ENCODE measurements around the gene ATF6.

ATF6 gene

DNA sequence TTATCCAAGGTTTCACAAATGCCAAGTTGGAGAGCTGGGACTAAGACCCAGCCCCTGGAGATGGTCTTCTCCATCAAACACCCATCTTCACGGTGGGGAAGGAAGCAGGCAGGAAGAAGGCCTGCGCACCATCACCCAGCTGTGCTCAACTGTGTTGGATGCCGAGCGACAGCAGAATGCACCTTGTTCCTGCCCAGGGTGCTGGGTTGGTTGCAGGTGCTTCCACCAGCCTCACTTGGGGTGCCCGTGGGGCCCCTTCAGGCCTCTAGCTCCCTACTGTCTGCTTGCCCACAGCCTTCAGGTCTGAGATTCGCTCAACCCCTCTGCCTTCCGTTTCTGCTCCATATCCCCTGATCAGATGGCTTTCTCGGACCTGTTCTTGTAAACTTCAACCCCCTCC is 215.0 kb downstream of the ATF6 start:
- no peak for DNase-seq (ENCODE audit: low spot score)
- no CpG with 5 or more reads among the region's 8 CpGs for WGBS, 2 donors (ENCODE audit: extremely low coverage in 2 of 2, insufficient read length in 2 of 2, insufficient replicate concordance in 1 of 2)

DNA sequence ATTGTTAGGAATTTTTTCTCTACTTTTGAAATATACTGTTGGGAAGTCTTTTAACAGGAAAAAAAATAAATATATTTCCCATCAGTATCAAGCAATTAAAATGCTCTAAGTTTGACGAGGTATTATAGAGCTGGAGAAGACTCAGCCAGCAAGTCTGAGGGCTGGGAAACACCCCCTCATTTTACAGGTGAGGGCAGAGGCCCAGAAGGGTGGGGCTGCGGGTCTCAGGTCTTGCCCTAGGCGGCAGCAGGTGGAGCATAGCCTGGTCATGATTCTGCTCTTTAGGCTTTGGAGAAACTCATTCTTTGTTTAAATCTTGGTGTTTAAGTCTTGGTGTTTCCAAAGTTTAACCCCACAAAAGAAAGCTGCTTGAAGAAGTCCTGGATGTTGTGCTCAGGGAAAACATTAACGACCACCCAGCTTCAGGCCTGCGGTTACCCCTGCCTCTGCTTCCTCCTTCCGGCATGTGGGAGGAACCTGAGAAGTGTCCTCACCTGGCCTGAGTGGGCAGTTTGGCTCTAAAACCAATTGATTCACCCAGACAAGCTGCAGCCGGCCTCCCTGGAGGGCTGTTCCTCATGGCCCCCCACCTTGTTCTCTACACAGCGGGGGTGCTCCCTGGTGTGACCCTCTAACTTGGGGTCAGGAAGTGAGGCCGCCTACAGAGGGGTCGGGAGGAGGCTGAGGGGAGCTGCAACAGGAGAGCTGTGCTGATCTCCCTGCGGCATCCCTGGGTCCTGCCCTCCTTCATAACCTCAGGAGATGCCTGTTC is 215.8 kb downstream of the ATF6 start:
- Histone ChIP-seq H3K27ac (replicated peaks; ENCODE audit: low read length) (no peak overlapping the region), H3K4me1 (ENCODE audit: control insufficient read depth in 2 of 2, insufficient read depth in 1 of 2, low read depth in 1 of 2, low read length in 2 of 2) (no peaks in the 10 kb centered on the region), H3K79me1 (ENCODE audit: low read depth, low read length) (peaks cover 3% of the 10 kb centered on the region), H3K4me3 (ENCODE audit: low read length in 2 of 2) (no peak overlapping the region), H3K23ac (ENCODE audit: low read depth, low read length, poor library complexity) (no peak overlapping the region), H3K14ac (ENCODE audit: low read length) (no peak overlapping the region), H3K36me3 (replicated peaks in 1 of 2; ENCODE audit: control insufficient read depth in 2 of 2, insufficient read depth in 2 of 2, low read length in 2 of 2) (no peaks in the 10 kb centered on the region), H3K9ac (ENCODE audit: low read depth, low read length, poor library complexity) (no peak overlapping the region), H3K18ac (ENCODE audit: low read length) (no peak overlapping the region), H2BK120ac (ENCODE audit: low read depth, low read length) (no peak overlapping the region), H3K27me3 (ENCODE audit: control insufficient read depth in 3 of 3, insufficient read depth in 3 of 3, low read depth in 1 of 3, low read length in 3 of 3) (no peaks in the 10 kb centered on the region), H2BK12ac (ENCODE audit: low read length) (no peak overlapping the region), H3K4ac (ENCODE audit: low read length) (no peak overlapping the region), H2AK5ac (ENCODE audit: low read depth, low read length) (no peak overlapping the region), H2BK15ac (ENCODE audit: low read length) (no peak overlapping the region), H3K4me2 (ENCODE audit: insufficient read depth, low read length, poor library complexity, severe bottlenecking) (no peak overlapping the region), H4K8ac (ENCODE audit: low read depth, low read length) (no peak overlapping the region), H2AFZ (ENCODE audit: low read length) (no peak overlapping the region), H4K91ac (ENCODE audit: low read depth, low read length, poor library complexity) (no peak overlapping the region), H2BK5ac (ENCODE audit: low read length) (no peak overlapping the region), H3K9me3 (replicated peaks in 1 of 2; ENCODE audit: control insufficient read depth in 2 of 2, insufficient read depth in 1 of 2, low read depth in 1 of 2, low read length in 2 of 2) (peaks cover 0 to 3% of the 10 kb centered on the region in 2 donors)
- no peak for DNase-seq (ENCODE audit: low spot score)
- WGBS, 2 donors (ENCODE audit: extremely low coverage in 2 of 2, insufficient read length in 2 of 2, insufficient replicate concordance in 1 of 2): no CpG with 5 or more reads among the region's 11 CpGs

More for the DNA sequence above, 215.0 kb downstream of the ATF6 start:
- no peak overlapping the region for H3K4me2 ChIP-seq (ENCODE audit: insufficient read depth, low read length, poor library complexity, severe bottlenecking)
- no peak overlapping the region for H3K27ac ChIP-seq (replicated peaks; ENCODE audit: low read length)
- no peak overlapping the region for H2BK15ac ChIP-seq (ENCODE audit: low read length)
- H3K23ac ChIP-seq (ENCODE audit: low read depth, low read length, poor library complexity): no peak overlapping the region
- H3K4me1 ChIP-seq (ENCODE audit: control insufficient read depth in 2 of 2, insufficient read depth in 1 of 2, low read depth in 1 of 2, low read length in 2 of 2): no peaks in the 10 kb centered on the region
- no peak overlapping the region for H3K14ac ChIP-seq (ENCODE audit: low read length)
- no peak overlapping the region for H2AFZ ChIP-seq (ENCODE audit: low read length)
- H3K18ac ChIP-seq (ENCODE audit: low read length): no peak overlapping the region
- no peak overlapping the region for H3K9ac ChIP-seq (ENCODE audit: low read depth, low read length, poor library complexity)
- no peak overlapping the region for H4K8ac ChIP-seq (ENCODE audit: low read depth, low read length)
- H3K4me3 ChIP-seq (ENCODE audit: low read length in 2 of 2): no peak overlapping the region
- H3K79me1 ChIP-seq (ENCODE audit: low read depth, low read length): peaks cover 3% of the 10 kb centered on the region
- H2AK5ac ChIP-seq (ENCODE audit: low read depth, low read length): no peak overlapping the region
- H3K27me3 ChIP-seq (ENCODE audit: control insufficient read depth in 3 of 3, insufficient read depth in 3 of 3, low read depth in 1 of 3, low read length in 3 of 3): no peaks in the 10 kb centered on the region
- no peak overlapping the region for H4K91ac ChIP-seq (ENCODE audit: low read depth, low read length, poor library complexity)
- H3K36me3 ChIP-seq (replicated peaks in 1 of 2; ENCODE audit: control insufficient read depth in 2 of 2, insufficient read depth in 2 of 2, low read length in 2 of 2): no peaks in the 10 kb centered on the region
- H2BK12ac ChIP-seq (ENCODE audit: low read length): no peak overlapping the region
- H2BK120ac ChIP-seq (ENCODE audit: low read depth, low read length): no peak overlapping the region
- peaks cover 0 to 3% of the 10 kb centered on the region in 2 donors for H3K9me3 ChIP-seq (replicated peaks in 1 of 2; ENCODE audit: control insufficient read depth in 2 of 2, insufficient read depth in 1 of 2, low read depth in 1 of 2, low read length in 2 of 2)
- no peak overlapping the region for H2BK5ac ChIP-seq (ENCODE audit: low read length)
- no peak overlapping the region for H3K4ac ChIP-seq (ENCODE audit: low read length)

DNA sequence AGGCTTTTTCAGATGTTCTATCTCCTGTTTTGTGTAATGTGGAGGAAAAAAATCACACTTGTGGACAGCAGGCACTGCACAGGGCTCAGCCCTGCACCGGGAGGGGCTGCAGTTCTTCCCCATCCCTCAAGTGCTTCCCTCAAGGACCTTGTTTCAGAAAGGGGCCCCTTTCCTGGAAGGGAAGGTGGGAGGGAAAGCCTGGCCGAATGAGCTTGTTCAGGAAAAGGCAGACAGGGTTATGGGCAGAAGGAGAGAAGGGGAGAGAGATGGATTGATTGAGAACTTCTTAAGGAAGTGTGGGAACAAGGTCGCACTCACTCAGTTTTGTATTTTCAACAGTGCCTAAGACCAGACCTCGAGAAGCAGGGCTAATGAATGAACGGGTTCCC is 216.4 kb downstream of the ATF6 start:
- Histone ChIP-seq H3K9ac (ENCODE audit: low read depth, low read length, poor library complexity) (no peak overlapping the region), H2BK15ac (ENCODE audit: low read length) (no peak overlapping the region), H2AK5ac (ENCODE audit: low read depth, low read length) (no peak overlapping the region), H3K9me3 (replicated peaks in 1 of 2; ENCODE audit: control insufficient read depth in 2 of 2, insufficient read depth in 1 of 2, low read depth in 1 of 2, low read length in 2 of 2) (peaks cover 2 to 7% of the 10 kb centered on the region in 2 donors), H3K18ac (ENCODE audit: low read length) (no peak overlapping the region), H3K4me1 (ENCODE audit: control insufficient read depth in 2 of 2, insufficient read depth in 1 of 2, low read depth in 1 of 2, low read length in 2 of 2) (no peaks in the 10 kb centered on the region), H3K4me2 (ENCODE audit: insufficient read depth, low read length, poor library complexity, severe bottlenecking) (no peak overlapping the region), H2BK5ac (ENCODE audit: low read length) (no peak overlapping the region), H2BK120ac (ENCODE audit: low read depth, low read length) (no peak overlapping the region), H2AFZ (ENCODE audit: low read length) (no peak overlapping the region), H3K79me1 (ENCODE audit: low read depth, low read length) (peaks cover 3% of the 10 kb centered on the region), H2BK12ac (ENCODE audit: low read length) (no peak overlapping the region), H3K14ac (ENCODE audit: low read length) (no peak overlapping the region), H3K4ac (ENCODE audit: low read length) (no peak overlapping the region), H3K23ac (ENCODE audit: low read depth, low read length, poor library complexity) (no peak overlapping the region), H3K4me3 (ENCODE audit: low read length in 2 of 2) (no peak overlapping the region), H3K27ac (replicated peaks; ENCODE audit: low read length) (no peak overlapping the region), H4K91ac (ENCODE audit: low read depth, low read length, poor library complexity) (no peak overlapping the region), H3K27me3 (ENCODE audit: control insufficient read depth in 3 of 3, insufficient read depth in 3 of 3, low read depth in 1 of 3, low read length in 3 of 3) (no peaks in the 10 kb centered on the region), H3K36me3 (replicated peaks in 1 of 2; ENCODE audit: control insufficient read depth in 2 of 2, insufficient read depth in 2 of 2, low read length in 2 of 2) (no peaks in the 10 kb centered on the region), H4K8ac (ENCODE audit: low read depth, low read length) (no peak overlapping the region)
- DNase-seq (ENCODE audit: low spot score): no peak
- WGBS, 2 donors (ENCODE audit: extremely low coverage in 2 of 2, insufficient read length in 2 of 2, insufficient replicate concordance in 1 of 2): no CpG with 5 or more reads among the region's 5 CpGs

GRCh38 chr1:161982917-161983316 is 216.8 kb downstream of the ATF6 start:
- peaks cover 6 to 11% of the 10 kb centered on the region in 2 donors for H3K9me3 ChIP-seq (replicated peaks in 1 of 2; ENCODE audit: control insufficient read depth in 2 of 2, insufficient read depth in 1 of 2, low read depth in 1 of 2, low read length in 2 of 2)
- no peak for DNase-seq (ENCODE audit: low spot score)
- no peak overlapping the region for H4K91ac ChIP-seq (ENCODE audit: low read depth, low read length, poor library complexity)
- H3K14ac ChIP-seq (ENCODE audit: low read length): no peak overlapping the region
- no peak overlapping the region for H3K4ac ChIP-seq (ENCODE audit: low read length)
- no peak overlapping the region for H3K23ac ChIP-seq (ENCODE audit: low read depth, low read length, poor library complexity)
- no peaks in the 10 kb centered on the region for H3K4me1 ChIP-seq (ENCODE audit: control insufficient read depth in 2 of 2, insufficient read depth in 1 of 2, low read depth in 1 of 2, low read length in 2 of 2)
- H4K8ac ChIP-seq (ENCODE audit: low read depth, low read length): no peak overlapping the region
- WGBS, 2 donors (ENCODE audit: extremely low coverage in 2 of 2, insufficient read length in 2 of 2, insufficient replicate concordance in 1 of 2): 100% methylated on average over 1 of the region's 9 CpGs; no CpG with 5 or more reads in 1 of the 2 donors
- no peaks in the 10 kb centered on the region for H3K36me3 ChIP-seq (replicated peaks in 1 of 2; ENCODE audit: control insufficient read depth in 2 of 2, insufficient read depth in 2 of 2, low read length in 2 of 2)
- peaks cover 3% of the 10 kb centered on the region for H3K79me1 ChIP-seq (ENCODE audit: low read depth, low read length)
- H2BK5ac ChIP-seq (ENCODE audit: low read length): no peak overlapping the region
- no peaks in the 10 kb centered on the region for H3K27me3 ChIP-seq (ENCODE audit: control insufficient read depth in 3 of 3, insufficient read depth in 3 of 3, low read depth in 1 of 3, low read length in 3 of 3)
- no peak overlapping the region for H2BK120ac ChIP-seq (ENCODE audit: low read depth, low read length)
- H3K18ac ChIP-seq (ENCODE audit: low read length): no peak overlapping the region
- H3K27ac ChIP-seq (replicated peaks; ENCODE audit: low read length): no peak overlapping the region
- H2AFZ ChIP-seq (ENCODE audit: low read length): no peak overlapping the region
- H2AK5ac ChIP-seq (ENCODE audit: low read depth, low read length): no peak overlapping the region
- no peak overlapping the region for H2BK12ac ChIP-seq (ENCODE audit: low read length)
- H3K4me2 ChIP-seq (ENCODE audit: insufficient read depth, low read length, poor library complexity, severe bottlenecking): no peak overlapping the region
- H3K4me3 ChIP-seq (ENCODE audit: low read length in 2 of 2): no peak overlapping the region
- no peak overlapping the region for H2BK15ac ChIP-seq (ENCODE audit: low read length)
- H3K9ac ChIP-seq (ENCODE audit: low read depth, low read length, poor library complexity): no peak overlapping the region

Data from neuronal stem cell (in vitro differentiated cells).